ENCODE measurements around the gene RCN2.

Gene RCN2

DNA sequence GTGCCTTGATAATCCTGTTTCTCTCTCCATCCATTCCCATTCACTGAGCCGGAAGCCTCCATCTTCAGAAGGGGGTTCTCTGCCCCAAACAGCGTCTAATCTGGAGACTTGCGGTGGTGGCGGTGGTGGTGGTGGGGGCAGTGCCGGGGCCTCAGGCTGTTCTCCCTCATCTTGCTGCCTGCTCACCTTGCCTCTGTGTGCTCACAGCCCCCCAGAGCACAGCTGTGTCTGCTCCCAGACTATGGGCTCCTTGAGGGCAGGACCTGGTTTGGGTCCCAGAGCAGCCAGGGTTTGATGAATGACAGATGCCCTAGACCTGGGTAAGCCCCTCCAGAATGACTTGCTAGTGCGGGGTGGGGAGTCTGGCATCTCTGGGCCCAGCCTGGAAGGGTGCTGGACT is 62.9 kb downstream of the RCN2 start:
- no peak for DNase-seq (ENCODE audit: low spot score)

DNA sequence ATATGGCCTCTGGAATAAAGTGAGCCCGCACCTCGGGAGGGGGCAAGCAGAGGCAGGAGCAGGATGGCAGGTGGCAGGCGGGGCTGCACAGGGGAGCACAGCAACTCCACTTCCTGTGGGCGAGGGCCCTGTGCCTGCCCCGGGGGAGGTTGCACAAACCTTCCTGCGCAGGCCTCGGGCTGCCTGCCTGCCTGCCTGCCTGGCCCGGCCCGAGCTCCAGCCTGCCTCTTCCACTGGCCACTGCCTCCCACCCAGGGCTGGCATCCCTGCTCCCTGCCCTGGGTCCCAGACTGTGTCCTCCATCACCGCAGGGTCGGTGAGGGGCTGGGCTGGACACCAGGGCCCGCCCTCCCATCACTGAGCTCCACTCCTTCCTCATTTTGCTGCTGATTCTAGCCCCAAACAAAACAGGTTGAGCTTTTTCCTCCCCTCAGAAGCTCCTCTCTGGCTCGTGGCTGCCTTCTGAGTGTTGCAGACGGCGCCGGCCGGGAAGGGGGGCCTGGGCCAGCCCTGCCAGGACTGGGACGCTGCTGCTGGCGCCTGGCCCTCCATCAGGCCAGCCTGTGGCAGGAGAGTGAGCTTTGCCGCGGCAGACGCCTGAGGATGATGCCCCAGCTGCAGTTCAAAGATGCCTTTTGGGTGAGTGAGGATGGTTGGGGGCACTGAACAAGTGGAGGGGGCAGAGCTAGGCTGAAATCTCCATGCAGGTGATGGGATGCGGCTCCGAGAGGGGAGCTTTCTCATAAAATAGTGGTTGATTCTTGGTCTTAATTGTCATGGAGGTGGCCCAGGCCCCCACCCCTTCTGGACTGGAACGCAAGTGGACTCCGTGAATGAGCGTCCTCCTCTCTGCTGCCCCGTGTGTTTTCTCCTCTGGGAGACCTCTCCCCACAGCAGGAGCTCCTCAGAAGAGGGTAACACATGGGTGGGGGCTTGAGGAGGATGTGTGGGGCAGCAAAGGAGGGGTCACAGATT is 63.7 kb downstream of the RCN2 start, which contains the start of gene PSTPIP1:
Gene PSTPIP1 (plus strand): TSS at position 156 of the 975 bp plus-strand sequence. CDS start 448 bp downstream, at position 604.
- DNase-seq (ENCODE audit: low spot score) = no peak

DNA sequence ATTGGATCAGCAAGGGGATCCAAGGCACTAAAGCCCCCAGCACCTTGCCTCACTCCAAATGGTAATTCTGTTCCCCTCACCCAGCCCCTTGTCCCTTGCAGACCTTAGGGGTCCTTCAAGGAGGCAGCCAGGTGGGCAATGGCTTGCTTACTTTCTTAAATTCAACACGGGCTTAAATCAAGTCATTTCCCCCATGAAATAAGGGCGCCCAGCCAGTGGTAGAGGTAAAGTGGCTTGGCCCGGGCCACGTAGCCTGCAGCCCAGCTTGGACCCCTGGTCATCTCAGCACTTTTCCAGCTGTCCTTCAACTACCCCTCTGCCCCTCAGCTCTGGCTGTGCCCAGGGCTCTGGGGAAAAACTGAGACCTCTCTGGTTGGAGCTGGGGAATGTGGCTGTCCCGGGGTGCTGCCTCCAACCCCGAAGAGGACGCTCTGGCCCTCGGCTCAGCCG is 64.6 kb downstream of the RCN2 start:
- no peak for DNase-seq (ENCODE audit: low spot score)

DNA sequence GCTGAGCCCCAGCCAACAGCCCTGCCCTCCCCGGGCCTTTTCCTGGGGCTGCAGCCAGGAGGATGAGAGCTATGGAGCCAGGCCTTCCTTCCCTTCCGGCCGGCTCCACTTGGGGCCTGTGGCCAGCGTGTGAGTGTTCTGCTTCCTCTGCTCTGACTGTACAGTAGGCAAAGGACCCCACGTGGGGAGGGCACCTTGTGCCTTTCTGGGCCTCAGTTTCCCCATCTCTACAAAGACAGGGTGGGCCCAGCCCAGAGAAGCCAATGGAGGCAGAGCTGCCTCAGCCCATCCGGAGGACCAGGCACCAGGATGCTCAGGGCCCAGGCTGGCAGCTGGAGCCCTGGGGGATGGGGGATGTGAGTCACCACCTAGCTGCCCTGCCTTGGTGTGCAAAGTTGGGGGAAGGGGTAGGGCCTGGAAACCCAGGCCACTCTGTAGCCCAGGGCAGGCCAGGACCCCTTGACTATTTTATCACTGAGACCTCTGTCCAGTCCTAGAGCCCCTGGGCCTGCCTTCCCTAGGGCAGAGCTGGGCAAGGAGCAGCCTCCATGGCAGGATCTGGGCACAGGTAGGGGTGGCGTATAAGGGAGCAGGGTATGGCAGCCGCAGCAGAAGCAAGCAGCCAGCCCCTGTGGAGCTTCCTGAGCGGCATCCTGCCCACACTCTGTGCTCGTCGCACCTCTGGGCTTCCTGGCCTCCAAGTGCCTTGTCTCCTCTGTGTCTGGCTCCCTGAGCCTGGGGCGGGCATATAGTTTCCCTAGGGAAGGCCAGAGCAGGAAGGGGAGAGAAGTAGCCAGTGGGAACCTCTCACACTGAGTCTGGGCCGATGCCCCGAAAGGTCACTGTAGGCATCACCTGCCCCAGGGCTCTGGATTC is 65.2 kb downstream of the RCN2 start:
- DNase-seq (ENCODE audit: low spot score) = no peak

DNA sequence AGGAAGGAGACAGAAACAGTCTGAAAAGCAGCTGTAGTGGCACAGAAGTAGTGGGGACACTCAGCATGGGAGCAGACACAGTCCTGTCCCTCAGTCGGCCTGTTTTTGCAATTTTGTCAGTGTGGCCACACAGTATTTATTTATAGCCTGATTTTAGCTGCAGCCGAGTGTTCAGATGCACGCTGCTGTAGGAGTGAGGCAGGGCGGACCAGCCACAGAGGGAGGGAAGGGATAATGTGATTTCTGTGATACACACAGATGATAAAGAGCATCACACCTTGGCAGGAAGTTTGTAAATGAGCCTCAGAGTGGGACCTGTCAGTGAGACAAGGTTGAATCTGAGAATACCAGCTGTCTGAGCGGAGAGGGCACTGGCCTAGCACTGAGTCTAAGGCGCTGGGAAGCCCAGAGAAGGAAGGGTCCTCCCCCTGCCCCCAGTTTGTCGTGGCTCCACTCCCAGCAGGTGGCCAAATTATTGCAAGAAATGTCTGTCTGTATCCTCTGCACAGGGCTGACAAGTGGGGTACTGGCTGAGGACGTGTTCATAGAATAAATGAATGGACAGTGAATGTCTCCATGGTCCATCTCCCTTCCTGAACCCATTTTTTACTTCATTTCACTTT is 67.2 kb downstream of the RCN2 start:
- no peak for DNase-seq (ENCODE audit: low spot score)

DNA sequence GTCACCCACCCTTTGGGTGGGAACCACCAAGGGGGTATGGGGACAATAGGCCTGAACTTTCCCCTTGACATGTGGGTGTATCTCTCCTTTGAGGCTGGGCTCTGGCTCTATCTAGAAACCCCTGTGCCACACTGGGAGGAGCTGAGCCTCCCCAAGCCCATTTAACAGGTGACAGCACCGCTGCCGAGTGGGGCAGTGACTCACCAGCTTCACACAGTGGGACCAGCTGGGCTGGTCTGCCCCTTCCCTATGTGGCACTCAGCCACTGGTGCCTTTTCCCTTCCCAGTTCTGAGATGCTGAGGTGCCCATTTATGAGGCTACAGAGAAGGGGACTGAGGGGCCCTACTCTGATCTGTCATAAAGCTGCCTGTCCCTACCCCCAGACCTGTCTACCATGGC is 68.4 kb downstream of the RCN2 start:
- DNase-seq (ENCODE audit: low spot score) = no peak

DNA sequence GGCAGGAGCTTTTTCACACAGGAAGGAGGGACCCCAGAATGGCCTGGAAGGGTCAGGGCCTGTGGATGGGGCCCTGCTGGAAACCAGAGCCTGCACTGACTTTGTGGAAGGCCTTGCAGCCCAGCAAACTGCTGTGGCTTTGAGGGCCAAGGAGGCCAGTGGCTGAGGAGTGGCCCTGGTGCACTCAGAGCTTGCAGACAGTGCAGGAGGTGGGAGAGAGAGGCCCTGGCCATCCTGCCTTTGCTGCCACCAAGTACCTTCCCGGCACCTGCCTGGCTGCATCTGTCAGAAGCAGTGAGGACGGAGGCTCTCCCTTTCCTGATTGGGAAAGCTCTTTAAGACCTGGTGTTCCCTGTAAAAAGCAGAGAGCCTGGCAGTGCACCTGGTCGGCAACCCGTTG is 69.8 kb downstream of the RCN2 start:
- no peak for DNase-seq (ENCODE audit: low spot score)

DNA sequence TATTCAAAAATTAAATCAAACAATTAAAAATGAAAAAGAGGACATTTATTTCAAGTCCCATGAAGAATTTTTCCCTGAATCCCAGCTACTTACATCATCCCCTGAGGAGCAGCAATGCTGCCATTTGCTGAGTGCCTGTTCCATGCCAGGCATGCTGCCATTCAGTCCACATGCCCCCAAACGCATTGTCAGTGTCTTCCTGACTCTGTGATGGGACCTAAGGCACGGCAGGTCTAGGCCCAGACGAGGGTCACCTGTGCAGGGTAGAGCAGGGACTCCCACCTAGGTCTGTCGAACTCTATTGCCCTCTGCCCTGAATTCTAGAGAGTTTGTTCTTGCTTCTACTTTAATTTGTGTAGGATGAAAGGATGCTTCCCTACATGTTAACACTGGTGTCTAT is 70.4 kb downstream of the RCN2 start:
- DNase-seq (ENCODE audit: low spot score) = no peak

DNA sequence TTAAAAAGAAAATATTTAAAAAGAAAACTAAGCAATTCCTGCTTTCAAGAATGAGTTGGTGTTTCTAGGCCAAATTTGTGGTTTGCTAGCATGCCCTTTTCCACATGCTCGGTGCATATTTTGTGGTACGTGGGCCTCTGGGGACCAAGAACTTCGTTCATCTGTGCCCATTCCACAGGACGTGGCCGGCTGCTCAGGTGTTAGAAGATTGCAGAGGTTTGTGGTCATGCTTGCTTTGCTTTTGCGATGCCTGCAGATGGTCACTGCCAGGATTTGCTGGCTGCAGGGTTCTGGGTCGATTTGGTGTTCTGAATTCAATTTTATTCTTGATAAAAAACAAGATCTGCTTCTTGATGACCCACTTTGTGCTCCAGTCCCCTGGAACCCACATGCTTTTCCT is 70.9 kb downstream of the RCN2 start:
- DNase-seq (ENCODE audit: low spot score) = no peak

DNA sequence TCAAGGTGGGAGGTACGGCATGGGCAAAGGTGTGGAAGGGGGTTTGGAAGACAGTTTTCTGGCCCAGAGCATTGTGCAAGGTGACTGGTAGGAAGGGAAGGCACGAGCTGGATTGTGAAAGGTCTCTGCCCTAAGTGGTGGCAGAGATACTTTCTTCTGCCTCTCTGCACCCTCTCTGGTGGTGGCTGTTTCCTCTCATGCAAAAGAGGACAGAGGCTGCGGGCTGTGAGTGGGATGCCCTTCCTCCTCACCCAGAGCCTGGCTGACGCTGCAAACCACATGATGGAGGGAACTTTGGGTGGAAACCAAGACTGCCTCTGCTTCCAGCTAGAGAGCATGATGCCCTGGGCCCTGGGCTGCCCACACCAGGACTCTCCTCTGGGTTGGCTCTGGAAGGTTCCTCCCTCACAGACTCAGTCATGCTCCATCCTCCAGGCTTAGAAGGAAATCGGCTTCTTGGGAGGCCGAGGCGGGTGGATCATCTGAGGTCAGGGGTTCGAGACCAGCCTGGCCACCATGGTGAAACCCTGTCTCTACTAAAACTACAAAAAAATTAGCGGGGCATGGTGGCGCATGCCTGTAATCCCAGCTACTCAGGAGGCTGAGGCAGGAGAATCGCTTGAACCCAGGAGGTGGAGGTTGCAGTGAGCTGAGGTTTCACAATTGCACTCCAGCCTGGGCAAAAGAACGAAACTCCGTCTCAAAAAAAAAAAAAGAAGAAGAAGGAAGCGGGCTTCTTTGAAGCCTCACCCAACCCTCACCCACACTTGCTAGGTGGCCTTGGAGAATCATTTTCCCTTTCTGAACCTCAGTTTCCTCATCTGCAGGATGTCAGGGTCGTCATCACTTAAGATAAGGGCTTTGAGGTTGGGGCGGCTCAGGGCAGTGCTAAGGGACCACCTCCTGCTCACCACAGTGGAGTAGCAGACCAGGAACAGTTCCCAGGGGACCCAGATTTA is 71.7 kb downstream of the RCN2 start:
- DNase-seq (ENCODE audit: low spot score) = no peak
